Loucy (cell line): ENCODE measurements around the gene NPEPL1.

Experiments used
- H2AFZ ChIP-seq: fragments of 200-600 bp; sonication (generic); 2 replicates; pipeline ENCODE4 v1.6.0; 2016; ENCODE audit warnings: antibody characterized with exemption, mild to moderate bottlenecking, low read length, moderate library complexity
- H3F3A ChIP-seq: fragments of 200-600 bp; 2 replicates; pipeline ENCODE4 v1.6.0; 2016; ENCODE audit warnings: antibody characterized with exemption, low read depth, mild to moderate bottlenecking
- H3K27me3 ChIP-seq: fragments of 200-600 bp; sonication (generic); 2 replicates; pipeline ENCODE4 v1.6.1; 2014; ENCODE audit warnings: low read length, mild to moderate bottlenecking; ENCODE audit not compliant: insufficient read depth, poor library complexity, severe bottlenecking
- H3K36me3 ChIP-seq: fragments of 200-600 bp; sonication (generic); 2 replicates; pipeline ENCODE4 v1.6.1; 2016; ENCODE audit warnings: low read length; ENCODE audit not compliant: insufficient read depth
- H3K4me1 ChIP-seq: fragments of 200-600 bp; sonication (generic); 2 replicates; pipeline ENCODE4 v1.5.1; 2014; ENCODE audit warnings: low read length, mild to moderate bottlenecking; ENCODE audit not compliant: insufficient read depth, poor library complexity, severe bottlenecking
- H3K4me2 ChIP-seq: fragments of 200-600 bp; sonication (generic); 2 replicates; pipeline ENCODE4 v1.6.0; 2014; ENCODE audit warnings: antibody characterized with exemption, low read length, low read depth, mild to moderate bottlenecking; ENCODE audit not compliant: poor library complexity, severe bottlenecking
- H3K4me3 ChIP-seq: fragments of 200-600 bp; sonication (generic); 2 replicates; pipeline ENCODE4 v1.5.1; 2014; ENCODE audit warnings: low read length, mild to moderate bottlenecking, mixed read lengths; ENCODE audit not compliant: poor library complexity, severe bottlenecking
- H3K79me2 ChIP-seq: fragments of 200-600 bp; sonication (generic); 2 replicates; pipeline ENCODE4 v1.6.1; 2014; ENCODE audit warnings: low read length; ENCODE audit not compliant: insufficient read depth
- H3K9ac ChIP-seq: fragments of 200-600 bp; sonication (generic); 2 replicates; pipeline ENCODE4 v1.6.0; 2014; ENCODE audit warnings: mild to moderate bottlenecking, low read depth, low read length, moderate library complexity; ENCODE audit not compliant: poor library complexity, severe bottlenecking
- H3K9me2 ChIP-seq: fragments of 200-600 bp; sonication (generic); replicated peaks from 2 replicates; pipeline ENCODE4 v1.6.1; 2016; ENCODE audit warnings: low read depth, low read length, mixed read lengths
- H3K9me3 ChIP-seq: fragments of 200-600 bp; sonication (generic); 2 replicates; pipeline ENCODE4 v1.6.1; 2014; ENCODE audit warnings: mild to moderate bottlenecking, antibody characterized with exemption, low read length, low read depth; ENCODE audit not compliant: insufficient read depth
- H4K20me1 ChIP-seq: fragments of 200-600 bp; sonication (generic); 2 replicates; pipeline ENCODE4 v1.6.0; 2014; ENCODE audit warnings: antibody characterized with exemption, low read length, mild to moderate bottlenecking; ENCODE audit not compliant: insufficient read depth, poor library complexity, severe bottlenecking
- EZH2phosphoT487 ChIP-seq: fragments of 200-600 bp; IDR thresholded peaks from 2 replicates; pipeline ENCODE4 v1.6.1; 2018; ENCODE audit warnings: antibody characterized with exemption, mild to moderate bottlenecking, moderate library complexity, borderline replicate concordance
- TF ChIP-seq, protein P1 (sequence below): fragments of 200-600 bp; sonication (generic); conservative IDR thresholded peaks from 2 replicates; pipeline ENCODE4 v1.5.1; 2014; ENCODE audit warnings: mild to moderate bottlenecking, antibody characterized with exemption, low read length

The NPEPL1 gene

GRCh38 chr20:58719258-58719657 is 26.7 kb downstream of the NPEPL1 start:
- no peak for TF ChIP-seq EZH2phosphoT487
- TF ChIP-seq, protein P1, sequence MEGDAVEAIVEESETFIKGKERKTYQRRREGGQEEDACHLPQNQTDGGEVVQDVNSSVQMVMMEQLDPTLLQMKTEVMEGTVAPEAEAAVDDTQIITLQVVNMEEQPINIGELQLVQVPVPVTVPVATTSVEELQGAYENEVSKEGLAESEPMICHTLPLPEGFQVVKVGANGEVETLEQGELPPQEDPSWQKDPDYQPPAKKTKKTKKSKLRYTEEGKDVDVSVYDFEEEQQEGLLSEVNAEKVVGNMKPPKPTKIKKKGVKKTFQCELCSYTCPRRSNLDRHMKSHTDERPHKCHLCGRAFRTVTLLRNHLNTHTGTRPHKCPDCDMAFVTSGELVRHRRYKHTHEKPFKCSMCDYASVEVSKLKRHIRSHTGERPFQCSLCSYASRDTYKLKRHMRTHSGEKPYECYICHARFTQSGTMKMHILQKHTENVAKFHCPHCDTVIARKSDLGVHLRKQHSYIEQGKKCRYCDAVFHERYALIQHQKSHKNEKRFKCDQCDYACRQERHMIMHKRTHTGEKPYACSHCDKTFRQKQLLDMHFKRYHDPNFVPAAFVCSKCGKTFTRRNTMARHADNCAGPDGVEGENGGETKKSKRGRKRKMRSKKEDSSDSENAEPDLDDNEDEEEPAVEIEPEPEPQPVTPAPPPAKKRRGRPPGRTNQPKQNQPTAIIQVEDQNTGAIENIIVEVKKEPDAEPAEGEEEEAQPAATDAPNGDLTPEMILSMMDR, result no peak
- H3K79me2 ChIP-seq, result no peaks in the 10 kb centered on the region
- H3K27me3 ChIP-seq, result no peaks in the 10 kb centered on the region
- no peaks in the 10 kb centered on the region for H4K20me1 ChIP-seq
- no peaks in the 10 kb centered on the region for H3K9me3 ChIP-seq
- no peaks in the 10 kb centered on the region for H3K4me1 ChIP-seq
- H3K36me3 ChIP-seq, result no peaks in the 10 kb centered on the region
- no peak overlapping the region for H3K4me3 ChIP-seq
- no peaks in the 10 kb centered on the region for H3K9me2 ChIP-seq
- no peak overlapping the region for H2AFZ ChIP-seq
- no peak overlapping the region for H3K4me2 ChIP-seq
- no peak overlapping the region for H3K9ac ChIP-seq
- no peaks in the 10 kb centered on the region for H3F3A ChIP-seq

DNA sequence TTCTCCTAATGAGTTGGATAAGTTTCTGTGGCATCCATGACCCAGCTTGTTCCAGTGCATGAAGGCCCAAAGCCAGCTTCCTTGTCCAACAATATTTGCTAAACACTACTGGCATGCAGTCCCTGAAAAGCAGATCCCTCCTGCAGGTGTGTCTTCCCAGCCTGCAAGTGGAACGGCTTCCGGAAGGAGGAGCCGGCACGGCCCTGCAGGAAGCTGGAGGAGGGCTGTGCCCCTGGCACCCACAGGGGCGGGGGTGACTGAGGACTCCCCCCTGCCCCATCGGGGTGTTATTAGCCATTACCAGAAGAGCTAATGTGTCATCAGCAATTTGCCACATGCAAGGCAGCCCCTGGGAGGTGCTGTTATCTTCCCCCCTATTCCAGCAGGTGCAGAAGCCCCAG is 27.4 kb downstream of the NPEPL1 start:
- no peak overlapping the region for H2AFZ ChIP-seq
- no peaks in the 10 kb centered on the region for H3K9me3 ChIP-seq
- no peaks in the 10 kb centered on the region for H3K4me1 ChIP-seq
- no peak overlapping the region for H3K4me2 ChIP-seq
- H3K36me3 ChIP-seq, result no peaks in the 10 kb centered on the region
- H3K9me2 ChIP-seq, result no peaks in the 10 kb centered on the region
- TF ChIP-seq, protein P1, result no peak
- TF ChIP-seq EZH2phosphoT487, result no peak
- no peaks in the 10 kb centered on the region for H3F3A ChIP-seq
- H3K79me2 ChIP-seq, result no peaks in the 10 kb centered on the region
- no peak overlapping the region for H3K4me3 ChIP-seq
- no peaks in the 10 kb centered on the region for H3K27me3 ChIP-seq
- H3K9ac ChIP-seq, result no peak overlapping the region
- H4K20me1 ChIP-seq, result no peaks in the 10 kb centered on the region

DNA sequence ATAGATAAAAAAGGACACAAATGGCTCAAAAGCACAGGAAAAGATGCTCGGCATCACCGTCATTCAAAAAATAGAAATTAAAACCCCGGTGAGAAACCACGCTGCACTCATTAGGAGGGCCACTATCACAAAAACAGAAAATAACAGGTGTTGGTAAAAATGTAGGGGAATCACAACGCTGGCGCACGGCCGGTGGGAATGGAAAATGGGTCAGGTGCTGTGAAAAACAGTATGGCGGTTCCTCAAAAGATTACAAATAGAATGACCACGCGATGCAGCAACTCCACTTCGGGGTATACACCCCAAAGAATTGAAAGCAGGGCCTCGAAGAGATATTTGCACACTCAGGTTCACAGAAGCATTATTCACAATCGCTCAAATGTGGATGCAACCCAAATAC is 28.3 kb downstream of the NPEPL1 start:
- Histone ChIP-seq H3K36me3 (no peaks in the 10 kb centered on the region), H3K4me3 (no peak overlapping the region), H3K9me2 (no peaks in the 10 kb centered on the region), H3F3A (no peaks in the 10 kb centered on the region), H3K4me2 (no peak overlapping the region), H2AFZ (no peak overlapping the region), H4K20me1 (no peaks in the 10 kb centered on the region), H3K27me3 (no peaks in the 10 kb centered on the region), H3K4me1 (no peaks in the 10 kb centered on the region), H3K79me2 (no peaks in the 10 kb centered on the region), H3K9me3 (no peaks in the 10 kb centered on the region), H3K9ac (no peak overlapping the region)
- no peak for TF ChIP-seq EZH2phosphoT487
- TF ChIP-seq, protein P1, result no peak
